ENCODE measurements around the gene MRPL2.

DNA sequence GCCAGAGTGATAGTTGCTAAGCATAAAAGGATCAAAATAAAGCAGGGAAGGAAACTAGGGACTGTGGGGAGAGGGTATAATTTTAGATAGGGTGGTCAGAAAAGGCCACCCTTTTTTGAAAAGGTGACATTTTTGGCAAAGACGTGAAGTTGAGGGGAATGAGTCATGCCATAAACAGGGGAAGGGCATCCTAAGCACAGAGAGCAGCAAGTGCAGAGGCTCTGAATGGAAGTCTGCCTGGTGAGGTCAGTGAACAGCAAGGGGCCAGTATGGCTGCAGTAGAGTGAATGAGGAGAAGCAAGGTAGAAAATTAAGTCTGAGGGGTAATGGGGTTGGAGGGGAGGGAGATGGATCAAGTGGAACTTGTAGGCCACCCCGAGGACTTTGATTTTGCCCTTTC lies 2.6 kb upstream of the MRPL2 start:
- TF ChIP-seq GATA2 (IDR thresholded peaks at IDR 0.05; ENCODE audit: low read depth, low read length) (no peak), GATA3 (IDR thresholded peaks at IDR 0.05; ENCODE audit: low read depth, low read length) (no peak)
